Measurements from ENCODE around the gene B4GALNT2. TPM values are rescaled to one million over a fixed set of nuclear protein-coding genes. Genes with fewer than 3 reads are reported as not detected.

Gene B4GALNT2
- total and polyA plus RNA-seq, 2 of the 8 experiments (the other 6 are each of a cell fraction or from before 2014, with no cell fraction given) = not detected

DNA sequence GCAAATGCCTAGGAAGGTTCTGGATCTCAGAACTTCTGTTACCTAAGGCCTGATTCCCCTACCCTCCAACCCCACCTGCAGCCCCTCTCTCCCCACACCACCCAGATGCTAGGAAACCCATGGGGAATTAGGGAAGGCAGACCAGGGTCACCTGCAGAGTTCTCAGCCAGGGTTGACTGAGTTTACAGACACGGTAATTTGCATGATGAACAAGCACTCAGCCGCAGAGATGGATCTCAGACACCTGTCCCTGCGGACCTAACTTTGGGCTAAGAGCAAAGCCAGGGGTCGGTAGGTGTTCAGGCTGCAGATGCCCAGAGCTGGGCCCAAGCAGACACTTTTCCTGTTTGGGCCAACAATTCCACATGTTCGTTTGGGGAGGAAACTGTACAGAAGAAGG is 80.8 kb downstream of the B4GALNT2 start (continued):
- TF ChIP-seq, protein P1, sequence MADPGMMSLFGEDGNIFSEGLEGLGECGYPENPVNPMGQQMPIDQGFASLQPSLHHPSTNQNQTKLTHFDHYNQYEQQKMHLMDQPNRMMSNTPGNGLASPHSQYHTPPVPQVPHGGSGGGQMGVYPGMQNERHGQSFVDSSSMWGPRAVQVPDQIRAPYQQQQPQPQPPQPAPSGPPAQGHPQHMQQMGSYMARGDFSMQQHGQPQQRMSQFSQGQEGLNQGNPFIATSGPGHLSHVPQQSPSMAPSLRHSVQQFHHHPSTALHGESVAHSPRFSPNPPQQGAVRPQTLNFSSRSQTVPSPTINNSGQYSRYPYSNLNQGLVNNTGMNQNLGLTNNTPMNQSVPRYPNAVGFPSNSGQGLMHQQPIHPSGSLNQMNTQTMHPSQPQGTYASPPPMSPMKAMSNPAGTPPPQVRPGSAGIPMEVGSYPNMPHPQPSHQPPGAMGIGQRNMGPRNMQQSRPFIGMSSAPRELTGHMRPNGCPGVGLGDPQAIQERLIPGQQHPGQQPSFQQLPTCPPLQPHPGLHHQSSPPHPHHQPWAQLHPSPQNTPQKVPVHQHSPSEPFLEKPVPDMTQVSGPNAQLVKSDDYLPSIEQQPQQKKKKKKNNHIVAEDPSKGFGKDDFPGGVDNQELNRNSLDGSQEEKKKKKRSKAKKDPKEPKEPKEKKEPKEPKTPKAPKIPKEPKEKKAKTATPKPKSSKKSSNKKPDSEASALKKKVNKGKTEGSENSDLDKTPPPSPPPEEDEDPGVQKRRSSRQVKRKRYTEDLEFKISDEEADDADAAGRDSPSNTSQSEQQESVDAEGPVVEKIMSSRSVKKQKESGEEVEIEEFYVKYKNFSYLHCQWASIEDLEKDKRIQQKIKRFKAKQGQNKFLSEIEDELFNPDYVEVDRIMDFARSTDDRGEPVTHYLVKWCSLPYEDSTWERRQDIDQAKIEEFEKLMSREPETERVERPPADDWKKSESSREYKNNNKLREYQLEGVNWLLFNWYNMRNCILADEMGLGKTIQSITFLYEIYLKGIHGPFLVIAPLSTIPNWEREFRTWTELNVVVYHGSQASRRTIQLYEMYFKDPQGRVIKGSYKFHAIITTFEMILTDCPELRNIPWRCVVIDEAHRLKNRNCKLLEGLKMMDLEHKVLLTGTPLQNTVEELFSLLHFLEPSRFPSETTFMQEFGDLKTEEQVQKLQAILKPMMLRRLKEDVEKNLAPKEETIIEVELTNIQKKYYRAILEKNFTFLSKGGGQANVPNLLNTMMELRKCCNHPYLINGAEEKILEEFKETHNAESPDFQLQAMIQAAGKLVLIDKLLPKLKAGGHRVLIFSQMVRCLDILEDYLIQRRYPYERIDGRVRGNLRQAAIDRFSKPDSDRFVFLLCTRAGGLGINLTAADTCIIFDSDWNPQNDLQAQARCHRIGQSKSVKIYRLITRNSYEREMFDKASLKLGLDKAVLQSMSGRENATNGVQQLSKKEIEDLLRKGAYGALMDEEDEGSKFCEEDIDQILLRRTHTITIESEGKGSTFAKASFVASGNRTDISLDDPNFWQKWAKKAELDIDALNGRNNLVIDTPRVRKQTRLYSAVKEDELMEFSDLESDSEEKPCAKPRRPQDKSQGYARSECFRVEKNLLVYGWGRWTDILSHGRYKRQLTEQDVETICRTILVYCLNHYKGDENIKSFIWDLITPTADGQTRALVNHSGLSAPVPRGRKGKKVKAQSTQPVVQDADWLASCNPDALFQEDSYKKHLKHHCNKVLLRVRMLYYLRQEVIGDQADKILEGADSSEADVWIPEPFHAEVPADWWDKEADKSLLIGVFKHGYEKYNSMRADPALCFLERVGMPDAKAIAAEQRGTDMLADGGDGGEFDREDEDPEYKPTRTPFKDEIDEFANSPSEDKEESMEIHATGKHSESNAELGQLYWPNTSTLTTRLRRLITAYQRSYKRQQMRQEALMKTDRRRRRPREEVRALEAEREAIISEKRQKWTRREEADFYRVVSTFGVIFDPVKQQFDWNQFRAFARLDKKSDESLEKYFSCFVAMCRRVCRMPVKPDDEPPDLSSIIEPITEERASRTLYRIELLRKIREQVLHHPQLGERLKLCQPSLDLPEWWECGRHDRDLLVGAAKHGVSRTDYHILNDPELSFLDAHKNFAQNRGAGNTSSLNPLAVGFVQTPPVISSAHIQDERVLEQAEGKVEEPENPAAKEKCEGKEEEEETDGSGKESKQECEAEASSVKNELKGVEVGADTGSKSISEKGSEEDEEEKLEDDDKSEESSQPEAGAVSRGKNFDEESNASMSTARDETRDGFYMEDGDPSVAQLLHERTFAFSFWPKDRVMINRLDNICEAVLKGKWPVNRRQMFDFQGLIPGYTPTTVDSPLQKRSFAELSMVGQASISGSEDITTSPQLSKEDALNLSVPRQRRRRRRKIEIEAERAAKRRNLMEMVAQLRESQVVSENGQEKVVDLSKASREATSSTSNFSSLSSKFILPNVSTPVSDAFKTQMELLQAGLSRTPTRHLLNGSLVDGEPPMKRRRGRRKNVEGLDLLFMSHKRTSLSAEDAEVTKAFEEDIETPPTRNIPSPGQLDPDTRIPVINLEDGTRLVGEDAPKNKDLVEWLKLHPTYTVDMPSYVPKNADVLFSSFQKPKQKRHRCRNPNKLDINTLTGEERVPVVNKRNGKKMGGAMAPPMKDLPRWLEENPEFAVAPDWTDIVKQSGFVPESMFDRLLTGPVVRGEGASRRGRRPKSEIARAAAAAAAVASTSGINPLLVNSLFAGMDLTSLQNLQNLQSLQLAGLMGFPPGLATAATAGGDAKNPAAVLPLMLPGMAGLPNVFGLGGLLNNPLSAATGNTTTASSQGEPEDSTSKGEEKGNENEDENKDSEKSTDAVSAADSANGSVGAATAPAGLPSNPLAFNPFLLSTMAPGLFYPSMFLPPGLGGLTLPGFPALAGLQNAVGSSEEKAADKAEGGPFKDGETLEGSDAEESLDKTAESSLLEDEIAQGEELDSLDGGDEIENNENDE (IDR thresholded peaks at IDR 0.05; ENCODE audit: insufficient replicate concordance, low read length) = no peak
- TF ChIP-seq POLR2AphosphoS5 (IDR thresholded peaks at IDR 0.05; ENCODE audit: low read depth, low read length) (no peak), CHD1 (IDR thresholded peaks at IDR 0.05; ENCODE audit: low read depth, low read length) (no peak), SP1 (IDR thresholded peaks at IDR 0.05; ENCODE audit: low read depth, low read length) (no peak), POLR2A (IDR thresholded peaks at IDR 0.05; ENCODE audit: control extremely low read depth in 1 of 2, low read depth in 2 of 2, low read length in 2 of 2) (no peak), KDM1A (IDR thresholded peaks at IDR 0.05; ENCODE audit: borderline replicate concordance, low read length) (no peak), NRF1 (IDR thresholded peaks at IDR 0.05; ENCODE audit: low read depth, low read length) (no peak)
- TF ChIP-seq, protein P2, sequence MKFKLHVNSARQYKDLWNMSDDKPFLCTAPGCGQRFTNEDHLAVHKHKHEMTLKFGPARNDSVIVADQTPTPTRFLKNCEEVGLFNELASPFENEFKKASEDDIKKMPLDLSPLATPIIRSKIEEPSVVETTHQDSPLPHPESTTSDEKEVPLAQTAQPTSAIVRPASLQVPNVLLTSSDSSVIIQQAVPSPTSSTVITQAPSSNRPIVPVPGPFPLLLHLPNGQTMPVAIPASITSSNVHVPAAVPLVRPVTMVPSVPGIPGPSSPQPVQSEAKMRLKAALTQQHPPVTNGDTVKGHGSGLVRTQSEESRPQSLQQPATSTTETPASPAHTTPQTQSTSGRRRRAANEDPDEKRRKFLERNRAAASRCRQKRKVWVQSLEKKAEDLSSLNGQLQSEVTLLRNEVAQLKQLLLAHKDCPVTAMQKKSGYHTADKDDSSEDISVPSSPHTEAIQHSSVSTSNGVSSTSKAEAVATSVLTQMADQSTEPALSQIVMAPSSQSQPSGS (IDR thresholded peaks at IDR 0.05; ENCODE audit: low read length) = no peak
